GM21529 (cell line): ENCODE data around the gene PANK4.
A peak's percentile ranks its signal among the peaks of the same experiment; 100 is the strongest.

Source experiments
- ATAC-seq: cut with Tn5 transposase; IDR thresholded peaks from one replicate; pipeline ENCODE4 v1.9.1; 2021; ENCODE audit not compliant: unreplicated experiment

Gene PANK4

GRCh38 chr1:2530513-2531361, 4.3 kb upstream of the PANK4 start:
- ATAC-seq, result no peak

- ATAC-seq, result no peak
Measured at GRCh38 chr1:2529784-2530512, 3.6 kb upstream of the PANK4 start, which contains the start of gene HES5. HES5 (minus strand) TSS chr1:2530263; CDS start chr1:2530164, 99 bp downstream.

GRCh38 chr1:2528966-2529783, 2.8 kb upstream of the PANK4 start:
- ATAC-seq, result no peak

GRCh38 chr1:2528611-2528965, 2.2 kb upstream of the PANK4 start:
- no peak for ATAC-seq

- ATAC-seq, result no peak
Measured at GRCh38 chr1:2528016-2528415, 1.6 kb upstream of the PANK4 start.

- ATAC-seq, result no peak
Measured at GRCh38 chr1:2527556-2527860, 1.1 kb upstream of the PANK4 start.

GRCh38 chr1:2526824-2527555, 594 bp upstream of the PANK4 start:
- peak; percentile 35 for ATAC-seq

GRCh38 chr1:2525572-2525919, 850 bp downstream of the PANK4 start:
- no peak for ATAC-seq

GRCh38 chr1:2523891-2524609, 2.3 kb downstream of the PANK4 start:
- no peak for ATAC-seq

GRCh38 chr1:2523191-2523890, 3.1 kb downstream of the PANK4 start:
- ATAC-seq, result no peak

- ATAC-seq, result no peak
Measured at GRCh38 chr1:2522230-2522629, 4.2 kb downstream of the PANK4 start.

GRCh38 chr1:2520806-2521205, 5.6 kb downstream of the PANK4 start:
- ATAC-seq, result no peak

- ATAC-seq, result no peak
Measured at GRCh38 chr1:2520206-2520605, 6.2 kb downstream of the PANK4 start.

GRCh38 chr1:2519729-2520128, 6.7 kb downstream of the PANK4 start:
- ATAC-seq, result no peak

GRCh38 chr1:2519029-2519685, 7.2 kb downstream of the PANK4 start:
- no peak for ATAC-seq

GRCh38 chr1:2518528-2518927, 7.9 kb downstream of the PANK4 start:
- ATAC-seq, result no peak

- no peak for ATAC-seq
Measured at GRCh38 chr1:2517966-2518365, 8.4 kb downstream of the PANK4 start.

- no peak for ATAC-seq
Measured at GRCh38 chr1:2516946-2517345, 9.4 kb downstream of the PANK4 start.

GRCh38 chr1:2516124-2516523, 10.3 kb downstream of the PANK4 start:
- ATAC-seq, result no peak

GRCh38 chr1:2515763-2516080, 10.7 kb downstream of the PANK4 start:
- ATAC-seq, result no peak
